ENCODE measurements around the gene SDK2.

Gene SDK2

DNA sequence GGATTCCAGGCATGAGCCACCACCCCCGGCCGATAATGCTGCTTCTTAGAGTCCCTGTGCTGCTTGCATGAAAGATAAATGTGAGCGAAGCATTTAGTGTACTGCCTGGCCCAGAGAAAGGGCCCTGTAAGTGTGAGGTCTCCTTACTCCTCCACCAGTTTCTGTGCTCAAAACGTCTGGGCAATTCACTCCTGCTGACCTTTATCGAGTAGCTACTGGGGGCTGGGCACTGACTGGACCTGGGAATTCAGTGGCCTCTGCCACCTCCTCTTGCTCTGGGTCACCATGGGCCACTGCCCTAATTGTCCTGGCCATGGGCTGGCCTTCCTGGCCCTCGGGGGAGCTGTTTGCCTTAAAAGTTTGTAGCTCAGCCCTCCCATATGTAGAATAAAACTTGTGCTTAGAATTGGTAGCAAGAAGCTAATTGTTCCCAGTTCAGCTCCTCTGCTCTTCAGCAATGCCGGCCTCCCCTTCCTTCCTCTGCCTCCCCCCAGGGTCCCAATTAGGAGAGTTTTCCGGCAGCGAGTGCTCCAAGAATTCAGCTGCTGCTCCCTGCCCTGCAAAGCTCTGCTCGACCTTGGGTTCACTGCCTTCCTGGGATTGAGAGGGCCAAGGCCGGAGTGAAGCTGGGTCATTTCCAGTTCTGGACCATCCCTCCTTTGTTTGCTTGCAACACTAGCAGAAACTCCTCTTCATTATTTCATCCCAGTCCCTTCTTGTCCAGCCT lies 233.5 kb downstream of the SDK2 start:
- DNase-seq, result no peak

DNA sequence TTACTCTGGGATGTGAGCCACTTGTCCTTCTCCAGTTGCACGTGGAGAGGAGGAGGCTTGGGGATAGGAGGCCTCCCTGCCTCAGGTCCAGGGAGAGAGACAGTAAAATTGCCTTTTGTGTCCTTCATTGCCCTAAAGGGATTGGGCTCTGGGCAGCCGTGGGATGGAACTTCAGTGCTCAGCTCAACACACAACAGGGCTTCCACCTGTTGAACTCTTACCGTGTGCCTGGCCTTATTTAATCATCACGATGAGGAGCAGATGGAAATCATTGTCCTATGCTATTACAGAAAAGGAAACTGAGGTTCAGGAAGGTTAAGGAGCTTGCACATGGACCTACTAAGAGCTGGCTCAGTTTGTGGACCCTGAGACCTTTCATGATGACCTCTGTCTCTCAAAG lies 240.0 kb downstream of the SDK2 start:
- DNase-seq, result no peak

DNA sequence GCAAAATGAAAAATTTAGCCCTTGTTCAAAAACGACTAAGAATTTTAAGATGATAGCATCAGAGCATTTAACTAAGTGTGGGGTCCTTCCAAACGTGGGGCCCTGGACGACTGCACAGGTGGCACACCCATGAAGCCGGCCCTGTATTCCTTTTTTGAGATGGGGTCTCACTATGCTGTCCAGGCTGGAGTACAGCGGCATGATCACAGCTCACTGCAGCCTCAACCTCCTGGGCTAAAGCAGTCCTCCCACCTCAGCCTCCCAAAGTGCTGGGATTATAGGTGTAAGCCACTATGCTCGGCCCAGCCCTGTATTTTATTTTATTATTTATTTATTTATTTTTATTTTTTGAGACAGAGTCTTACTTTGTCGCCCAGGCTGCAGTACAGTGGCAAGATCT lies 241.8 kb downstream of the SDK2 start:
- no peak for DNase-seq

DNA sequence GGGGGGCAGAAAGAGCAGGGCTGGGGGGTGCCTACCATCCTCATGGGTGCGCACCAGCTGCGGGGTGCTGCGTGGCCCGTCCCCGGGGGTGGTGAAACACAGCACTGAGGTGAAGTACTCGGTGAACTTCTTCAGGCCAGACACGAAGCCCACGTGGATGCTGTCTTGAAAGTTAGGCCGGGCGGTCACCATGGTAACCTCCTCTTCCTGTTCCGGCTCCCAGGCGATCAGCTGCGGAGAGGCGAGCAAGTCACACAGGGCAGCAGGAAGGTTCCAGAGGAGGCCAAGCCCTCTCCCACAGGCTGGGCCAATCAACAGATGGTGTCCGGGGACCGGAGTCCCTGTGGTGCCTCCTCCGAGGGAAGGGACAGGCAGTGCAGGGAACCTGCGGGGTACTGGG lies 242.3 kb downstream of the SDK2 start:
- peak; percentile 25 for DNase-seq

DNA sequence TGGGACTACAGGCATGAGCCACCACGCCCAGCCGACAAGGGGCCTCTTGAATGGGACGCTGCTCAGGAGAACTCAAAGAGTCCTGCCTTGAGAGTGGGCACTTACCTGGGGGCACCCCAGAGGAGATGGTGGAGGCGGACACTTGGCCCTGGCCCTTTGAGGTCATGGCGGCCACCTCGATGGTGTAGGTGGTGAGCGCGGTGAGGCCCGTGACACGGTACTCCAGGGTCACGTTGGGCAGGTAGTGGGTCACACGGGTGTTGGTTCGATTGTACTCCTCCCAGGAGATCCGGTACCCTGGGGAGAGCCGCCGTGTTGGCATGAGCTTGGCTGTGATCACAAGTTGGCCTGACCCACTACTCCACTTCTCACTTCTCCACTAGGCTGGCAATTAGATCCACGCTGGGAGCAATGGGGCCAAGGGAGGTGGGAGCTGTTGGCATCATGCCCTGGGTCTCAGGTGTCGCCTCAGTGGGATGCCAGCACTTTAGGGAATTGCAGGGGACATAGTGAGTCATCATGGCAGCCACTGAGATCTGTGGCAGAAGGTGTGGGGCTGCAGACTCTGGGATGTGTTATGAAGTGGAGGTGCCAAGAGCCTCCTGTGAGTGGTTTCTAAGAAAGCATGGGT lies 243.2 kb downstream of the SDK2 start:
- no peak for DNase-seq

DNA sequence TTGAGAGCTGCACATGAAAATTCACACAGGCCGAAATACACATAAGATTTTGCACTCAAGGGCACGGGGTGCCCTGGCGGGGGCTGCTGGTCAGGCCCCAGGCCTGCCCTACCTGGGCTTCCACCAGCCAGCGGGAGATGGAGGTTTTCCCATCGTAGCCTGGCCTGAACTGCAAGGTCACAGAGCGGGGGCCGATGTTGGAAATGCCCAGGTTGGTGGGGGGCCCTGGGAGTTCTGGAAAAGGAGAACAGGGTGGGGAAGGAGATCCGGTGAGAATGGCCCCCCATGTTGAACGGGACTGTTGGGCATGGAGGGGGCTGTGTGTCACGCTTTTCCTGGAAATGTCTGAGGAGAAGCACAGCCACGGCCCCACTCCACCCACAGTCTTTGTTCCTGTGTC lies 245.2 kb downstream of the SDK2 start:
- no peak for DNase-seq

DNA sequence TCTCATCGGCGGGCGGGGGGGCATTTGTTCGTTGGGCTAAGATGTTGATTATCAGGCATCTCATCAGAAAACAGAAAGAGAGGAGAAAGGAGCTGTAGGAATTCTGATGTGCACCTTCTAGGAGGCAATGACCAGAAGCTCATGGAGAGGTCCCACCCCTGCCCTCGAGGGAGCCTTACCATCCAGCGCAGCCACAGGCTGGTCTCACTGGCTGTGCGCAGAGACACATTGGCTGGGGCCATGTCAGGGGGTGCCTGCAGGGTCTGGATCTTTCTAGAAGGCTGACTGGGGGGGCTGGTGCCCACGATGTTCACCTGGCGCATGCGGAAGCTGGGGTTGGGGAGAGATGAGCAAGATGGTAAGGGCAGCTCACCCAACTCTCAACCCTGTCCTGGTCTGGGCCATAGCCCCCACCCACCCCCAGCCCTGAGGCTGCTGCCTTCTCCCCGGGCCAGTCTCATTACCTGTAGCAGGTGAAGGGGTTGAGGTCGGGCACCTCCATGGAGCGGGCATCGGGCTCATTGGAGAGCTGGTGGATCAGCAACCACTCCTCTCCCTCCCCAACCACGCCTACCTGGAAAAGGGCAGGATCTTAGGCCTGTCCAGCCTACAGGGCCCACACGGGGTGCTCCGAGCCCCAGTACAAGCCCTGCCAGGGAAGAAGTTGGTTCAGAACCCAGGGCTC lies 246.2 kb downstream of the SDK2 start:
- DNase-seq, result no peak

DNA sequence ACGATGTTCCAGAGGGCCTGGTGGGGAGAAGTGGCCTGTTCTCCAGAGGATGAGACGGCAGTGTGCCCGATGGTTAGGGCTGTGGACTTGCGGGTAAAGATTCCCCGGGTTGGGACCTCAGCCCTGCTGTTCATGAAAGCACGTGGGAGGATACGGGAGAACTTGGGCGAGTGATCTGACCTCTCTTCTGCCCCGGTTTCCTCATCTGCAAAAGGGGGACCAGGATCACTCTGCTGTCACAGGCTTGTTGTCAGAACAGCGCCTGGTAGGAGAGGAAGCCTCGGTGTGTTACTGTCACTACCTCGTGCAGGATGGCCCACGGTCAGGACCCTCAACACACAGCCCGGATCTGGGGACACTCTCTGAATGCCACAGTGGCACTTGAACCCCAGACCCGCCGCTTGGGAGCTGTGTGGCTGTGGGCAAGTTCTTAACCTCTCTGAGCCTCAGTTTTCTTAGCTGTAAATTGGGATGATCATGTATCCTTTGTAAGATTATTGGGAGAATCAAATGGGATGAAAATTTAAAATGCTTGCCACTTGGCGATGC lies 246.9 kb downstream of the SDK2 start:
- DNase-seq, result no peak

DNA sequence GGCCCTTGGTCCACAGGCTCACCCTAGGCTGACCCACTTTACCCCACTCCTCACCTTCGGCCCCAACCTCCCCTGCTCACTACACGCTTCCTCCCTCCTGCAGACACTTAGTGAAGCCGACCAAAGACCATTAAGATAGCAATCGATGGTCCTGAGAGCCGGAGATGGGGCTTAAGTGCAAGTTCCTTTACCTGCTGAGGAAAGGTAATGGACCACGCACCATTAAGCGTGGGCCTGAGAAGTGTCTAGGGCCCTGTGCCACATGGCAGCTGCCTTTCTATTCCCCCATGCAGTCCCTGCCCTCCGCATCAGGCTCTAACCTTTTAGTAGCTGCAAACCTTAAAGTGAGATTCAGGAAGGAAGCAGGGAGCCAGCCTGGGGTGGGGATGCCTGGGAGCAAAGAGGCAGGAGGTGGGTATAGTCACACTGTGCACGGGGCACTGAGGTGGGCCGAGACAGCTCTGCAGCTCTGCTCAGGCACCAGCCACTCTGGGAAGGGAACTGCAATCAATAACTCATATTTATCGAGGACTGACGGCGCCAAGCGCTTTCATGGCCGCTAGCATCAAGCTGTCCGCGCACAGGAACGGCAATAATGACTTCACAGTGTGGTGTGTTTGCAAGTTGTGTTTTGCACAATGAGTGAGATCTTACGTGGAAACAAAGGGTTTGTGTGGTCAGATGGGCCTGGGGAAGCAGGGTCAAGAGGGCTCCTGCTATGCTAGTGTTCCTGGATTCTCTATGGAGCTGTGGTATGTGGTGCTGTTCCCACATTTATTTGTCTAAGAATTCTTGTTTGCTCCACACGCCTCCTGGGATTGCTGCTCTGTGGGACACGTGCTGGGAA lies 247.6 kb downstream of the SDK2 start:
- DNase-seq, result no peak

DNA sequence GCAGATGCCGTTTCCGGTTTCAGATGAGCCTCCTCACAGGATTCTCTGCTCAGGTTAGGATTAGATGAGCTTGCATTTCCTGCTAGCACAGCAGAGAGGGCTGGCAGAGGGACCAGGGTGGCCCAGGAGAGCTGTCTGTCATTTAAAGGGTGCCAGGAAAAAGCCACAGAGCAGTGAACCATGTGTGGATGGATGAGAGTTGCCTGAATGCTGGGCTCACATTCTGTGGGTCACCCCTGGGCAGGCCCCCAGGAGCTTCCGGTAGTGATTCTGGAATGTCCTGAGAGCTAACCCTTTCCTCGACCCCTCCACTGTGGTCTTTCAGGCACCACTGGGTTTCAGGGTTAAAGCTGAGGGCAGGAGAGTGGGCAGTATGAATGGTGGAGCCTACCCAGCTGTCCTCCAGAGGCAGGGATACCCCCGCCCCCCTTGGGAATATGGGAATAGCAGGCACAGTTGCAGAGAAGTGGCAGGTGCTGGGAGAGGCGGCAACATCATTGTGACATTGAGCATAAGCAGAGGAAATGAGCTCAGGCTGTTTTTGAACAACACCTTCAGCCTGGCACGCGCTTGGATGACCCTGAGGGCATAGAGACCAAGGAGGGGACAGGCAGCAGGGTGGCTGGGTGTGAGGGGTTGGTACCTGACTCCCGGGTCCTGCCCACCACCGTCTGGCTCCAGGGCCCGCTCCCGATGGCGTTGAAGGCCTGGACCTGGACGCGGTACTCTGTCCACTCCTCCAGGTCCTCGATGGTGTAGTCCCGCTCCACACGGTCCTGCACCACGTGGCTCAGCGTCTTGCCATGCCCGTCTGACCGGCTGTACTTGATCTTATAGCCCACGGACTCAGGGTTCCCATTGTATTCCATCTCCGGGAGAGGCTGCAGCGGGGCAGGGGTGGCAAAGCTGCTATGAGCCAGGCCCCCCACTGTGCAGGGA lies 249.5 kb downstream of the SDK2 start:
- no peak for DNase-seq

DNA sequence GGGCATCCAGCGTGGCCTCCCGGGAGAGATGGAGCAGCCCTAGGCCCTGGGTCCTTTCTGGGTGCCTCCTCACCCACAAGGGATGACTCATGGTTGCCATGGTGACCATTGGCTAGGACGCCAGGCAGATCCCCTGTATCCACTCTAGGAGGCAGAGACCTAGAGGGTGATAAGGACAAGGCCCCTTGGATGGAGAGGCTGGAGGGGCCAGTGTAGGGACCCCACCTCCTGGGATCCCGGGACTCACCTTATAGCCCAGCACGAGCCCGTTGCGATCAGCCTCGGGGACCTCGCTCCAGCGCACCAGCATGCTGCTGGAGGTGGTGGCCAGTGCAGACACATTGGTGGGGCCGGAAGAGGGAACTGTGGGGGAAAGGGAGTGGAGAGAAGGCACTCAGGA lies 250.3 kb downstream of the SDK2 start:
- DNase-seq, result peak; percentile 34

DNA sequence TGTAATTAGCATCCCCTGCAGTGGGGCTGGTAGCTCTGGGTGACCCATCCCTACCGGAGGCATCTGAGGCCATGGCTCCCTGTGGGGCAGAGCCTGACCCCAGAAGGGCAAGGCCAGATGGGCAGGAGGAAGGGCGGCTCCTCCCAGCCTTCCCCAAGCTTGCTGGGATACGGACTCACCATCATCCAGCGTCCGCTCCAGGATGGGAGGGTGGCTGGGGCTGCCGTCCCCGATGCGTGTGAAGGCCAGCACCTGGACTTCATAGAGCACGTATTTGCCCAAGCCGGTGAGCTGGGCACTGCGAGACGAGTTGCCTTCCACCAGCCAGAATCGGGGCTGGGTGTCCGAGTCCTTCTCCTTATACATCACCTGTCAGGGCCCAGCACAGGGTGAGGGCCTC lies 250.9 kb downstream of the SDK2 start:
- no peak for DNase-seq

DNA sequence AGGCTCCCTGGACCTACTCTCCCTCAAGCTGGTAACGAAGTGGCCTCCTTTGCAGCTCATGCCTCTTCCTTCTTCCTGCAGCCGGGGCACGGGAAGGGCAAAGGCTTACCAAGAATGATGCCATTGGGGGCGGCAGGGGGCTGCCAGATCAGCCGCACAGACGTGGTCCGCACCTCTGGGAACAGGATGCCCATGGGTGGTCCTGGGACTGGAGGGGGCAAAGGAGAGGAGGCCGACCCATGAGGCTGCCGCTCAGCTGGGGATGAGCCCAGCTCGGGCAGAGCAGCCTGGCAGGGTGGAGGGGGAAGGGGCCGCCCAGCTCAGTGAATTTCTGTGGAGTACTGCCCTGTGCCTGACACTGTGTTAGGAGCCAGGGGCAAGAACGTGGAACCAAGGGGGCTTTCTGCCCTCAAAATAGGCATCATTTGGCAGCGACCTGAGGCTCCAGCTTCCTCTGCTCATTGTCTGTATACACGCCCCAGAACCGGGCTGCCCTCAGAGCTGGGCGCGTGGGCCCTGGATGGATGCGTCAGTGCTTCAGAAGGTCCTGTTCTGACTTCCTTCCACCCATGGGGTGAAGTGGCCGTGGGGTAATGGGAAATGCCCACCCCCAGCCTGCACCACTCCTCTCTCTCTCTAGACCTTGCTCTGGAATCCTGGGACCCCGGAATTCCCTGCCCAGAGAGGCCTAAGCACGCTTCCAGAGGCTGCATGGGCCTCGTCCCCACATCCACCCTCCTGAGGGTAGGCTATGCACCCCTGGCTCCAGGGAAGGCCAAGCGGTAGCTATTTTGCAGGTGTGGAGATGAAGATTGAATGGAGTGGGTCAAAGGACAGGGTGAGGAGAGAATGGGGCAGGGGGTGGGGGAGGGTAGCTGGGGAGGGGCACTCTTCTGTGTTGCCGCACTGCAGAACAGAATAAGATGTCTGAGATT lies 252.6 kb downstream of the SDK2 start:
- no peak for DNase-seq

DNA sequence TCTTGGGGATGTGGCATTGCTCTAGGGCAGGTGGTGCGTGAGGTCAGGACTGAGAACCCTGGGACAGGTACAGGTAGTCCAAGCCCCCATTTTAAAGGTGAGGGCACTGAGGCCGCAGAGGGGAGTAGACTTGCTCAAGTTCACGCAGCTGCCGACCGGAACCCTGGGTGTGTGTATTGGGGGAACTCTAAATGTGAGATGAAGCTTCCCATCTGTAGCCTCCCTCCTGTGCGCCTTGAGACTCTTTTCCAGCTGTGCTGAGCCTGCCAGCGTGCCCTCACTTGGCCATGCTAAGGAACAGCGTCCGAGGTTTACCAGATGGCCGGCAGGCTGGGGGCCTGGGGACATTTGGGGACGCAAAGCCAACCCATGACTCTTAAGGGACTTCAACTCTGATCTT lies 253.4 kb downstream of the SDK2 start:
- DNase-seq, result no peak

DNA sequence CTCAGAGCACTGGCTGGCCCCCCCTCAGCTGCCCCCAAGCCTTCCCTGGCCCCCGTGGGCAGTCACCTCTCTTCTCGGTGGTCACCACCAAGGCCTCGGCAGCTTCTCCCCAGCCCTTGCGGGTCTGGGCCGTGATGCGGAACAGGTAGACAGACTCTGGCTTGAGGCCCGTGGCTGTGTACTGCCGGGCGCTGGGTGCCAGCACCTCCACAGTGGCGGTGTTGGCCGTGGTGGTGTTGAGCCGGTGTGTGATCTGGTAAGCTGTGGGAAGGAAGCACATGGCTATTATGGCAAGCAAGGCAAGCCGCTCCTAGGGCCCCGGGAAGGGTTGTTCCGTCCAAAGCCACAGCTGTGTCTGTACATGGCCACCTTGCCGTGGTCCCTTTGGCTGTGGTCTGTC lies 254.0 kb downstream of the SDK2 start:
- no peak for DNase-seq

DNA sequence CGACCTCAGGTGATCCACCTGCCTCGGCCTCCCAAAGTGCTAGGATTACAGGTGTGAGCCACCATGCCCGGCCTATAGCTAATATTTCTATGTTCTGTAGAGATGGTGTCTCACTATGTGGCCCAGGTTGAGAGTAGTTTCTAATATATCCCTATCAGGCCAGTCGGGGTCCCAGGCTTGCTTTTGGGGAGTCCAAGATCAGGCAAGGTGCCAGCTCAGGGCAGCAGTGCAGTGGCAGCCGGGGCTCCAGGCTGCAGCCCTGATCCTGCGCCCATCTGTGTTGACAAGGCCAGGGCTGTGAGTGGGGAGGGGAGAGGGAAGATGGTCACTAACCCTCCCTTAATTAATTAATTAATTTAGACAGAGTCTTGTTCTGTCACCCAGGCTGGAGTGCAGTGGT lies 254.8 kb downstream of the SDK2 start:
- DNase-seq, result no peak

DNA sequence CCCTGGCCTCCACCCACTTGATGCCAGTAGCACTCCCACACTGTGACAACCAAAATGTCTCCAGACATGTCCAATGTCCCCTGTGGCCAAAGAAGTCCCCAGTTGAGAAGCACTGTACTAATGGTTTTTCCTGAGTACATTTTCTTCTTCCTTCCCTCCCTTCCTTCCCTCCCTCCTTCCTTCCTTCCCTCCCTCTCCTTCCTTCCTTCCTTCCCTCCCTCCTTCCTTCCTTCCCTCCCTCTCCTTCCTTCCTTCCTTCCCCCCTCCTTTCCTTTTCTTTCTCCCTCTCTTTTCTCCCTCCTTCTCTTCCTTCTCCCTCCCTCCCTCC lies 255.7 kb downstream of the SDK2 start:
- no peak for DNase-seq

DNA sequence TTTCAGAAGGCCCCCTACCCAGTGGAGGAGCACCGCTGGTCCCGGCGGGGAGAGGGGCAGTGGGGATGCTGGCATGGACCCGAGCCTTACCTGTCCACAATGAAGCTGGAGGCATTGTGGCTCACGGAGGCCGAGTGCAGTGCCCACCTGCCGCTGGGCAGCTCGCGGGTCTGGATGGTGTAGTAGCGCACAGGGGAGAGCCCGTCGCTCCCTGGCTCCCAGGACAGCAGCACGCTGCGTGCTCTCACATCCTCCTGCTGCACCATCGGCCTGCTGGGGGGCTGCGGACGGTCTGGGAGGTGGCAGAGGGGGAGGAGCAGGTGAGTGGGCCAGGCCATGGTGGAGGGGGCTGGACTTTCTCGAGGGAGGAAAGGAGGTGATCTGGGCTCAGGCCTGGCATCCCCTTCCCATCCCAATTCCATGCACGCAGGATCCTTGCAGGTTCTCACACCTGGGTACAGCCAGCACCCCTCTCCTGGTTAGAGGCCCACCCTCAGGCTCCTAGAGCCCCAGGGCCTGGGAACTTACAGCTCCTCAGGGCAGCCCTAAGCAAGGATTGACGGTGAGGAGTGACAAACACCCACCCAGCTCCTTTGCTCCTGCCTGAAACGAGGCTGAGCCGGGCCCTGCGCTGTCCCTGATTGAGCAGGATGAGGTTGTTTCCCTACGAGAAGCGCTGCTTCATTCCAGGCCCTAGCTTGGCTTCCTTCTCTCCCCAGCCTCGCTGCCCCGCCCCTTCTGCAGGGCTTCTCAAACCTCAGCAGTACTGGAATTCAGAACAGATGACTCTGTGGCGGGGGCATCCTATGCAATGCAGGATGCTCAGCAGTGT lies 256.3 kb downstream of the SDK2 start:
- DNase-seq, result peak; percentile 68

DNA sequence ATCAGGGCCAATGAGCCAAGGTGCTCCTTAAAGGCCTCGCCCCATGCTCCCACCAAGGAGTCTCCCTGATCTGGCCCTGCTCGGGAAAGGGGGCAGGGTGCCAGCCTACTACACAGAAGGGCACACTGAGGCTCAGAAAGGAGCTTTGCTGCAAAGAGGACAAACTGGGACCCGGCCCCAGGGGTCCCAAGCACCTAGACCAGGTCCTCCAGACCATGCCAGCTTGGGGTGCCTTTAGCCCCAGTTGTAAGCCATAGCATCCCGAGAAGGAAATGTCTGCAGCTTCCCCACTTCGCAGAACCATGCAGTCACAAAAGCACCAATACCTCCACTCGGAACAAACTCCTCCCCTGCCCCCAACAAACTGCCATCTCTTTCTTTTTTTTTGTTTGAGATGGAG lies 257.7 kb downstream of the SDK2 start:
- no peak for DNase-seq

DNA sequence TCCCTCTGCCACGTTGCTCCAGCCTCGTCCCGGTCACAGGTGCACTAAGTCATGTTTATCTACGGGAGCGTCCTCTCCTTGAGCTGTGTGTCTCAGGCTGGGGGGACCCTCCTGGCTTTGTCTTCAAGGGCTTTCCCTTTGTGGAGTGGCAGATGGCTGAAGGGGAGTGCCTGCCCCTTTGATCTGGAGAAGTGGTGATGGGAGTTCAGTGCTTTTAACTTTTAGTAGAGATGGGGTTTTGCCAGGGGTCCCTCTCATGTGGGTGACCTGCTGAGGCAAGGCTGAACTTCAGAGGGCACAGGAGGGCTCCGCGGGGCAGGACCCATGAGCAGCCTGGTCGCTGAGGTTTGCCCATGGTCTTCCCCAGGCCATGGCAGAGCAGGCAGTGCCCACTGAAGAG lies 259.3 kb downstream of the SDK2 start:
- no peak for DNase-seq

All from fibroblast of skin of right biceps (primary cell).